Endothelial cell of umbilical vein (primary cell): ENCODE results near the gene LDHB. TPM values are rescaled to one million over a fixed set of nuclear protein-coding genes. Genes with fewer than 3 reads are reported as not detected.
A peak's percentile ranks its signal among the peaks of the same experiment; 100 is the strongest.

Experiments used
- BruUV-seq: library from RNA; stranded (reverse); fragments of 400-500 nt; replicated peaks from 2 replicates; lab custom pipeline; 2021; lab: Mats Ljungman, UMichigan
- CTCF ChIA-PET: fragments of 300-600, 350-600 bp; sonication (Branson Sonifier 250); formaldehyde crosslinking; loops from one replicate; lab custom pipeline; 2021; ENCODE audit warnings: antibody characterized with exemption, inconsistent platforms; lab: Charles Lee
- POLR2A ChIA-PET: fragments of 300-600, 350-600 bp; sonication (Branson Sonifier 250); formaldehyde crosslinking; loops from one replicate; lab custom pipeline; 2021; ENCODE audit warnings: antibody characterized with exemption, inconsistent platforms; lab: Charles Lee
- DNase-seq: peaks from one replicate; pipeline ENCODE4 v3.0.0-alpha.2; 2011; ENCODE audit warnings: low read depth, low spot score
- FAIRE-seq: peaks from 2 replicates; lab custom pipeline; 2011; peaks lifted over from hg19 to GRCh38; lab: Jason Lieb, UNC
- H2AFZ ChIP-seq: 2 replicates; pipeline ENCODE4 v1.6.0; 2012; ENCODE audit warnings: low read depth, low read length, control low read depth, inconsistent platforms
- H3K27ac ChIP-seq: 2 replicates; pipeline ENCODE4 v1.5.1; 2011; ENCODE audit warnings: low read depth, mild to moderate bottlenecking, control low read depth, low read length, moderate library complexity; ENCODE audit not compliant: insufficient read depth
- H3K27me3 ChIP-seq, 2 experiments: 2 replicates each; pipeline versions ENCODE4 v1.6.0 to v1.6.1; 2011; ENCODE audit warnings: low read length in 2 of 2, mixed read lengths in 1 of 2; ENCODE audit not compliant: control insufficient read depth in 2 of 2, insufficient read depth in 2 of 2
- H3K36me3 ChIP-seq, 2 experiments: 2 replicates in 1 of 2; 3 replicates in 1 of 2; pipeline ENCODE4 v1.5.1; 2011; ENCODE audit warnings: low read length in 2 of 2, mild to moderate bottlenecking in 1 of 2, moderate library complexity in 1 of 2; ENCODE audit not compliant: control insufficient read depth in 2 of 2, insufficient read depth in 2 of 2; ENCODE audit errors: extremely low read depth in 1 of 2
- H3K4me1 ChIP-seq: 3 replicates; pipeline ENCODE4 v1.5.1; 2011; ENCODE audit warnings: mild to moderate bottlenecking, low read length; ENCODE audit not compliant: control insufficient read depth, insufficient read depth; ENCODE audit errors: extremely low read depth
- H3K4me2 ChIP-seq: 2 replicates; pipeline ENCODE4 v1.6.1; 2011; ENCODE audit warnings: low read length, control low read depth, mixed read lengths; ENCODE audit not compliant: insufficient read depth
- H3K4me3 ChIP-seq, 3 experiments: fragments of 200-600 bp in 1 of 3; sonication (generic), shearing (Covaris generic) in 1 of 3; replicated peaks in 1 of 3; 2 replicates each; pipeline ENCODE4 v1.5.1; 2011 to 2016; ENCODE audit warnings: control low read depth in 3 of 3, low read length in 3 of 3, mild to moderate bottlenecking in 2 of 3, inconsistent platforms in 1 of 3, low read depth in 1 of 3, moderate library complexity in 1 of 3; ENCODE audit not compliant: insufficient read depth in 1 of 3
- H3K79me2 ChIP-seq: 2 replicates; pipeline ENCODE4 v1.6.0; 2012; ENCODE audit warnings: low read length, inconsistent platforms; ENCODE audit not compliant: control insufficient read depth, insufficient read depth
- H3K9ac ChIP-seq: replicated peaks from 2 replicates; pipeline ENCODE3; 2011; ENCODE audit warnings: low read length, control low read depth; ENCODE audit not compliant: insufficient read depth; ENCODE audit errors: extremely low read depth
- H3K9me1 ChIP-seq: replicated peaks from 3 replicates; pipeline ENCODE4 v1.6.0; 2011; ENCODE audit warnings: mild to moderate bottlenecking, low read length; ENCODE audit not compliant: control insufficient read depth, insufficient read depth; ENCODE audit errors: extremely low read depth
- H3K9me3 ChIP-seq: replicated peaks from 2 replicates; pipeline ENCODE4 v1.5.1; 2012; ENCODE audit warnings: low read length, inconsistent platforms; ENCODE audit not compliant: control insufficient read depth, insufficient read depth
- H4K20me1 ChIP-seq: replicated peaks from 2 replicates; pipeline ENCODE3; 2011; ENCODE audit warnings: mild to moderate bottlenecking, low read length; ENCODE audit not compliant: control insufficient read depth, insufficient read depth; ENCODE audit errors: extremely low read depth
- CTCF ChIP-seq, 2 donors: IDR thresholded peaks; 1 replicate in 1 of 2; 2 replicates in 1 of 2; pipeline ENCODE4 v1.5.1; 2011; ENCODE audit warnings: low read length in 2 of 2, mild to moderate bottlenecking in 2 of 2, moderate library complexity in 2 of 2, control low read depth in 1 of 2, inconsistent platforms in 1 of 2, low read depth in 1 of 2; ENCODE audit not compliant: insufficient read depth in 1 of 2; ENCODE audit errors: extremely low read depth in 1 of 2
- EZH2 ChIP-seq: IDR thresholded peaks from 2 replicates; pipeline ENCODE4 v1.6.1; 2012; ENCODE audit warnings: borderline replicate concordance, low read depth, mild to moderate bottlenecking, moderate library complexity, low read length, inconsistent platforms; ENCODE audit not compliant: severe bottlenecking
- FOS ChIP-seq: IDR thresholded peaks from 2 replicates; pipeline ENCODE4 v1.6.1; 2011; ENCODE audit warnings: mild to moderate bottlenecking, low read length, moderate library complexity, borderline replicate concordance; ENCODE audit not compliant: insufficient read depth
- GATA2 ChIP-seq: IDR thresholded peaks from 2 replicates; pipeline ENCODE4 v1.7.0; 2011; ENCODE audit warnings: low read depth, mild to moderate bottlenecking, moderate library complexity, mixed read lengths, low read length; ENCODE audit not compliant: insufficient read length, insufficient read depth
- JUN ChIP-seq: IDR thresholded peaks from 2 replicates; pipeline ENCODE4 v1.6.1; 2011; ENCODE audit warnings: borderline replicate concordance, low read depth; ENCODE audit not compliant: insufficient read length, insufficient read depth
- MAX ChIP-seq: IDR thresholded peaks from 2 replicates; pipeline ENCODE4 v1.6.1; 2011; ENCODE audit not compliant: insufficient read depth, insufficient read length
- MYC ChIP-seq: IDR thresholded peaks from one replicate; pipeline ENCODE4 v1.6.1; 2011; ENCODE audit warnings: mild to moderate bottlenecking, low read depth, low read length
- POLR2A ChIP-seq: IDR thresholded peaks from 2 replicates; pipeline ENCODE4 v1.6.1; 2012; ENCODE audit warnings: low read depth, mild to moderate bottlenecking, control low read depth, low read length
- POLR2AphosphoS5 ChIP-seq: IDR thresholded peaks from 2 replicates; pipeline ENCODE4 v1.6.1; 2012; ENCODE audit warnings: low read depth, mild to moderate bottlenecking, control low read depth, low read length, moderate library complexity; ENCODE audit not compliant: insufficient read depth
- dilution Hi-C: fragments of 300-500 bp; cut with MboI; formaldehyde crosslinking; loops from one replicate; pipeline ENCODE4 v1.15.0; 2019; ENCODE audit warnings: low sequenced_read_pairs; ENCODE audit not compliant: extremely low pct_ligation_motif_present
- intact Hi-C: fragments of 100-400 bp; cut with micrococcal nuclease; formaldehyde crosslinking; loops from one replicate; pipeline ENCODE4 v1.10.0; 2022
- polyA plus RNA-seq, 4 experiments: library from polyadenylated mRNA; depleted of rRNA in 3 of 4; stranded (reverse) in 3 of 4; unstranded in 1 of 4; fragments of >200 nt; gene quantifications; 2 replicates each; pipeline versions ENCODE4 v1.2.1 to v1.2.3, GENCODE V29; 2011 to 2012; ENCODE audit warnings: missing spikeins in 1 of 4
- total RNA-seq: library from RNA; stranded (reverse); gene quantifications from 2 replicates; pipeline ENCODE4 v1.2.3, GENCODE V29; 2021

LDHB gene
- total and polyA plus RNA-seq, 2 donors (not counting 3 experiments of a cell fraction or from before 2014, with no cell fraction given), result 437 to 670 TPM

- H3K9ac ChIP-seq, result no peak overlapping the region
- peaks cover 3% of the 10 kb centered on the region for H3K4me1 ChIP-seq
- no peak for TF ChIP-seq POLR2AphosphoS5
- TF ChIP-seq EZH2, result no peak
- no peak for TF ChIP-seq POLR2A
- TF ChIP-seq MAX, result no peak
- no peak for TF ChIP-seq JUN
- no peak for TF ChIP-seq MYC
- TF ChIP-seq GATA2, result no peak
- no peak for TF ChIP-seq FOS
- no peak for TF ChIP-seq CTCF (IDR thresholded peaks at IDR 0.05; ENCODE audit: extremely low read depth in 1 of 2, insufficient read depth in 1 of 2, low read depth in 1 of 2, low read length in 2 of 2)
- no peaks in the 10 kb centered on the region for H3K79me2 ChIP-seq
- no peaks in the 10 kb centered on the region for H3K9me3 ChIP-seq
- intact Hi-C loops, result no loop called here
- peaks cover 0 to 2% of the 10 kb centered on the region in 2 experiments for H3K27me3 ChIP-seq
- H4K20me1 ChIP-seq, result no peaks in the 10 kb centered on the region
- DNase-seq (no peak), FAIRE-seq (peak; percentile 40)
- ChIA-PET CTCF (interaction anchor here (3.0 kb wide), 1 partner anchor 74 kb away, joined by 14 read pairs; no protein-coding TSS in a partner anchor), POLR2A (no interaction called here)
- no peak overlapping the region for H2AFZ ChIP-seq
- no TSS peak for BruUV-seq
- dilution Hi-C loops, result no loop called here
- H3K9me1 ChIP-seq, result no peaks in the 10 kb centered on the region
- no peak overlapping the region for H3K4me3 ChIP-seq
- no peaks in the 10 kb centered on the region for H3K36me3 ChIP-seq
- no peak overlapping the region for H3K27ac ChIP-seq
- no peak overlapping the region for H3K4me2 ChIP-seq
Measured at GRCh38 chr12:21606175-21606574, 51.5 kb downstream of the LDHB start.
